Cardiac fibroblast (primary cell): Measurements from ENCODE around the gene OR8G5.

ENCODE experiments used
- DNase-seq, 2 donors: peaks; one replicate each; pipeline versions ENCODE4 v3.0.0 to v3.0.0-alpha.2; 2010; ENCODE audit warnings: low read depth in 2 of 2
- H3K4me3 ChIP-seq, 2 donors: replicated peaks in 1 of 2; 1 replicate in 1 of 2; 2 replicates in 1 of 2; pipeline ENCODE4 v1.5.1; 2011; ENCODE audit warnings: low read depth in 2 of 2, low read length in 2 of 2, mild to moderate bottlenecking in 2 of 2, moderate library complexity in 1 of 2
- CTCF ChIP-seq: IDR thresholded peaks from one replicate; pipeline ENCODE4 v1.5.1; 2011; ENCODE audit warnings: low read depth, mild to moderate bottlenecking, low read length, inconsistent platforms

The OR8G5 gene

DNA sequence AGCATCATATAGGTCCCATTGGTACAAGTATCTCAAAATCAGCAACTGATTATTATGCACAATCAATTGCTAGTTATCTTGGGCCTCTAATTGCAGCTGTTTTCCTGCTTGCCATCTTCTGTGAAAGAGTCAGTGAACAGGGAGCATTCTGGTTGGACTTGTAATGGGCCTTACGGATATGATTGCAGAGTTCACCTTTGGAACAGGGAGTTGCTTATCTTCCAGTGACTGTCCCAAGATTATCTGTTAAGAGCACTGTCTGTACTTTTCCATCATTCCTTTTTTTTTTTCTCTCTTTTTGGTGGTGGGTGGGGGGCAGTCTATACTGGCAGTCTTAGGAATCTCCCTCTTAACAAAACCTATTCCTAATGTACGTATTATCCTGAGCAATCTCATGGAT, 17.8 kb downstream of the OR8G5 start:
- no peak for TF ChIP-seq CTCF
- no peak for DNase-seq
- no peak overlapping the region for H3K4me3 ChIP-seq

DNA sequence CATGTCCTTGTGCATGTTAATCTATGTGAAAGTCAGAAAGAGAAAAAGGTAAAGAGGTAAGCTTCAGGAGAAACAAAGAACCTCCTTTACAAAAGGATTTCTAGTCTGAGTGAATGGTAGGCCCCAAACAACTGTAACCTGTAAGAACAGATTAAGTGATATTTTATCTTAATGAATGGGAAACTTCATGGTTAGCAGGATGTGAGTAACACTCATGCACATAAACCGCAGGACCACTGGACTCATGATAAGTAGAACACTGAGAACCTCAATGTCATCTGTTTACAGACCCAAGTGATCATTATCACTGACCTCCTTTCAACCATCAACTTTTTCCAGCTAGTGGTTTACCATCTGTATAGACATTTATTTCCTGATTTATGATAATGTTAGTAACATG, 19.9 kb downstream of the OR8G5 start:
- DNase-seq = peak; percentile 41 to 82
- H3K4me3 ChIP-seq = no peak overlapping the region
- no peak for TF ChIP-seq CTCF

DNA sequence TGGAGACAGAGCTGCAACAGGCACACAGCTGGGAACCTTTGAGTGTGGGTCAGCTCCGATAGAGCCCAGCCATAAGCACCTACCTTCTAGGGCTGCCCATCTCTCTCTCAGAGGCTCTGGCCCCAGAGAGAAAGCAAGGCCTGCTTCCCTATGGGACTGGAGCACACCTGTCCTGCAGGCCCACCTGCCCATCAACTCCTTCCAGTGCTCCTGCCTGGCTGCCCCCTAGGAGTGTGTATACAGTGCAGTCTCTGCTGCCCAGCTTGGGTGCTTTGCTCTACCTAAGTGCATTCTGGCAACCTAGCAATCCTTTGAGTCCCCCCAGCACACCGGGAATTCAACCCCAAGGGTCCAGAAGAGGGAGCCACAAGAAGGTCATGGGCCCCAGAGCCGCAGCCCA, 21.0 kb downstream of the OR8G5 start:
- TF ChIP-seq CTCF = no peak
- DNase-seq = no peak
- no peak overlapping the region for H3K4me3 ChIP-seq

DNA sequence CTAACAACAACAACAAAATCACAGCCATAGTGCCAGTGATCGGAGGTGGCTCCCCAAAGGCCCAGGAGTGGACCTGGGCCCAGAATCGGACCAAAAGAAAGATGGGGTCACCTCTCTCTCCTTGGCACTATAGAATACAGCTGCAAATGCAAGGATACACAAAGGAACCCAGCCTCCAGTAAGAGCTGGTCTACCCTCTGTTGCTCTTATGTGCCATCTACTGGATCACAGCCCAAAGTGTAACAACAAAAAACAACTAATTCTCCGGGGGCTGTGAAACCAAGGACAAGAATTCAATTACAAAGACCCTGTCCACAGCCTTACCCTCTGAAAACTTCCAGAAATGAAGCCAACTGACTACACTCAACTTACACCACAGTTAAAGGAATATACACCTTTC, 21.6 kb downstream of the OR8G5 start:
- no peak overlapping the region for H3K4me3 ChIP-seq
- no peak for DNase-seq
- TF ChIP-seq CTCF = peak; percentile 7

DNA sequence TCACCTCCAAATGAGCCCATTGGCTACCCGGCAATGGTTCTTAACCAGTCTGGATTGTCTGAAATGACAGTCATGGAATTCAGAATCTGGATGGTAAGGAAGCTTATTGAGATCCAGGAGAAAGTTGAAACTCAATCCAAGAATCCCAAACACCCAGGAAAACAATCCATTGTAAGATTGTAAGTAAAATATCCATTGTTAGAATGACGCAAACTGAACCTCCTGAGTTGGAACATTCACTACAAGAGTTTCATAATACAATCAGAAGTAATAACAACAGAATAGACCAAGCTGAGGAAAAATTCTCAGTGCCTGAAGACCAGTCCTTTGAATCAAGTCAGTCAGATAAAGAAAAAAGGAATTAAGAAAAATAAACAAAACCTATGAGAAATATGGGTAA, 22.1 kb downstream of the OR8G5 start:
- no peak for TF ChIP-seq CTCF
- DNase-seq = peak; percentile 15 to 85

GRCh38 chr11:124285610-124286344, 29.6 kb downstream of the OR8G5 start:
- TF ChIP-seq CTCF = no peak
- no peak overlapping the region for H3K4me3 ChIP-seq
- peak; percentile 75 to 98 for DNase-seq

More for the DNA sequence above, 22.1 kb downstream of the OR8G5 start:
- no peak overlapping the region for H3K4me3 ChIP-seq

DNA sequence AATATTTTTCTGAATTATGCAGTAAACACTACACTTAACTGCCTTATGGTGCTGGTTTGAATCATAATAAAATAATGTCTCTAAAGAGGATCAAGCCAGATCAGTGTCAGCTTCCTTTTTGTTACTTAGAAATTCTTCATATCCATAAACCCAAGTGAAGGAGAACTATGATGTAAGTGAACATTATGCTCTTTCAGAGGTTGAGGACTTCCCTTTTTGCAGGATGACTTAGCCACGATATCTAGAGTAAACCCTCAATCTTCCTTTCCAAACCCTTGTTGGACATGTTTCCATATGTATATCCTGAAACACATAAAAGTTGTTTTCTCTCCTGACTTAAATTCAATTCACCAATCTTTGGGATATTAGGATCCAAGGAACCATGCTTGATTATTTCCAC, 38.5 kb downstream of the OR8G5 start:
- no peak for TF ChIP-seq CTCF
- DNase-seq = no peak
- no peak overlapping the region for H3K4me3 ChIP-seq
